Thyroid gland (tissue), 4 donors: Measurements from ENCODE around the gene PRPF19.

Source experiments
- CTCF ChIP-seq, 6 experiments: fragments of 200-600 bp in 3 of 6; fragments of 450-650 bp in 3 of 6; sonication (generic) in 3 of 6; IDR thresholded peaks; one replicate each; pipeline ENCODE4 v1.5.1; 2016 to 2019; ENCODE audit warnings: antibody characterized with exemption in 6 of 6, mild to moderate bottlenecking in 2 of 6, inconsistent platforms in 1 of 6, moderate library complexity in 1 of 6
- POLR2A ChIP-seq, 2 donors: fragments of 450-650 bp; IDR thresholded peaks; one replicate each; pipeline ENCODE4 v1.6.1; 2017; ENCODE audit warnings: antibody characterized with exemption in 2 of 2, mild to moderate bottlenecking in 2 of 2, moderate library complexity in 1 of 2

DNA sequence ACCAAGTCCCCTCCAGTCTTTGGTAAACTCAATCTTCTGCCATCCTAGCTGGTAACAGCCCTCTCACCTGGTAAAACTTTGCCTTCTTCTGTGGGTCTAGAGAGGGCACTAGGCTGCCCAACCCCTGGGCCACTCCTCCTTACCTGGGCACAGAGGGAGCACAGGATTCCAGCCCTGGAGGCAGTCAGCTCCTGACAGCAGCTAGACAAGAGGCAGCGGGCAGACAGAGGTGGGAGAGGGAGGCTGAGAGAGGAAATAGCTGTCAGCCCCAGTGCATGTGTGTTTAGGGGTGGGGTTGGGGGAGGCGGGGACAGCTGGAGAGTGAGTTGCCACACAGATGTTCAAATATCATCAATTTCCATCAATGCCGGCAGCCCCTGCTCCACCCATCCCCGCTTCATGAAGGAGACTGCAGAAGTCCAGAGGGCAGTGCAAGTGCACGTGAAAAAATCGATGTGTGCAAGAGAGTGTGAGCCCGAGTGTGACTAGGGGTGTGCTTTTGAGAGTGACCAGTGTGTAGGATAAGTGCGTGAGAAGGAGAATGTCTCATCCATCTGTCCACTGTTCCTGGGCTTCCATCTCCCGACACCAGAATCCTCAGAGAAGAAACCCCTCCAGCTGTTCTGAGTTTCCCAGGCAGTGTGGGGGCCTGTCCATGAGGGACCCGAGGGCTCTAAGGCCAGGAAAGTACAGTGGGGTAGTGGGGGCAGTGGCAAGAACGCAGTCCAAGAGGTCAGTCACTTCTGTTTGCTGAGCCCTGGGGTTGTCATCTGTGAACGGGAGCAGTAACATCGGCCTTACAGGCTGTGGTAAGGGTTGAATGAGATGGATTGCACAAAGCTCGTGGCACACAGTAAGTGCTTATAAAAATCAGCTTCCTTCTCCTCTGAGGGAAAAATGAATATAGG lies 50.4 kb downstream of the PRPF19 start, which contains the start of gene PTGDR2:
- TF ChIP-seq POLR2A (IDR thresholded peaks at IDR 0.05), result no peak
- no peak for TF ChIP-seq CTCF (IDR thresholded peaks at IDR 0.05)
